Astrocyte (in vitro differentiated cells and primary cell): ENCODE data around the gene PCCA.

ENCODE experiments used
- EZH2 ChIP-seq: IDR thresholded peaks from 2 replicates; pipeline ENCODE4 v1.6.1; 2012; ENCODE audit warnings: mild to moderate bottlenecking, low read length, inconsistent platforms; ENCODE audit not compliant: insufficient read depth
- TF ChIP-seq, protein P1 (sequence below): IDR thresholded peaks from 2 replicates; pipeline ENCODE4 v1.5.1; 2011; ENCODE audit warnings: low read depth, mild to moderate bottlenecking, inconsistent platforms, low read length, moderate library complexity; ENCODE audit not compliant: insufficient read depth

DNA sequence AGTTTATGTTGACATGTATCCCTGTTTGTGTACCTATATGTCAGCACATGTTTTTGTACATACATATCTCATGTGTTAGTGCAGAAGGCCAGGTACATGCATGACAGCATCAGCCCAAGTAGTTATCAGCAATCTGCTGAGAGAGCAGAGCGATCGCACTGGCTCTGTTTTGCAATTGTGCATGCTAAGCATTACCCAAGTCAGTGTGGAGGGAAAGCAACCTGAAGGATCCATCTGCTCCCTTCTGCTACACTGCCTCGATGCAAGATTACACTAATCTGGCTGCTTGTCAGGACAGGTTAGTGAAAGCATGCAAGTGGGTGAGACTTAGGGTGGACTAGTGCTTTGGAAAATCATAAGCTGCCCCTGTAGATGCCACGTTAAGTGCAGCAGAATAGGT is 211.8 kb downstream of the PCCA start:
- no peak for TF ChIP-seq EZH2
- TF ChIP-seq, protein P1, sequence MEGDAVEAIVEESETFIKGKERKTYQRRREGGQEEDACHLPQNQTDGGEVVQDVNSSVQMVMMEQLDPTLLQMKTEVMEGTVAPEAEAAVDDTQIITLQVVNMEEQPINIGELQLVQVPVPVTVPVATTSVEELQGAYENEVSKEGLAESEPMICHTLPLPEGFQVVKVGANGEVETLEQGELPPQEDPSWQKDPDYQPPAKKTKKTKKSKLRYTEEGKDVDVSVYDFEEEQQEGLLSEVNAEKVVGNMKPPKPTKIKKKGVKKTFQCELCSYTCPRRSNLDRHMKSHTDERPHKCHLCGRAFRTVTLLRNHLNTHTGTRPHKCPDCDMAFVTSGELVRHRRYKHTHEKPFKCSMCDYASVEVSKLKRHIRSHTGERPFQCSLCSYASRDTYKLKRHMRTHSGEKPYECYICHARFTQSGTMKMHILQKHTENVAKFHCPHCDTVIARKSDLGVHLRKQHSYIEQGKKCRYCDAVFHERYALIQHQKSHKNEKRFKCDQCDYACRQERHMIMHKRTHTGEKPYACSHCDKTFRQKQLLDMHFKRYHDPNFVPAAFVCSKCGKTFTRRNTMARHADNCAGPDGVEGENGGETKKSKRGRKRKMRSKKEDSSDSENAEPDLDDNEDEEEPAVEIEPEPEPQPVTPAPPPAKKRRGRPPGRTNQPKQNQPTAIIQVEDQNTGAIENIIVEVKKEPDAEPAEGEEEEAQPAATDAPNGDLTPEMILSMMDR: no peak
